AG10803 (cell line): ENCODE measurements around the gene FHIP1B.

Source experiments
- DNase-seq: peaks from one replicate; pipeline ENCODE4 v3.0.0; 2010; ENCODE audit warnings: low read depth
- H3K4me3 ChIP-seq: 2 replicates; pipeline ENCODE4 v1.5.1; 2011; ENCODE audit warnings: mild to moderate bottlenecking, low read length, control low read depth
- CTCF ChIP-seq: conservative IDR thresholded peaks from 2 replicates; pipeline ENCODE4 v1.5.1; 2011; ENCODE audit warnings: mild to moderate bottlenecking, low read length, control low read depth, inconsistent platforms

FHIP1B gene

GRCh38 chr11:6268820-6269219 is 34.4 kb upstream of the FHIP1B start:
- DNase-seq = no peak
- no peak overlapping the region for H3K4me3 ChIP-seq
- no peak for TF ChIP-seq CTCF

- no peak overlapping the region for H3K4me3 ChIP-seq
- no peak for TF ChIP-seq CTCF
- DNase-seq = no peak
Observed at GRCh38 chr11:6263662-6264061, 29.2 kb upstream of the FHIP1B start.

GRCh38 chr11:6260207-6260726 is 25.8 kb upstream of the FHIP1B start:
- no peak overlapping the region for H3K4me3 ChIP-seq
- no peak for TF ChIP-seq CTCF
- no peak for DNase-seq

GRCh38 chr11:6258571-6259081 is 24.2 kb upstream of the FHIP1B start:
- no peak for DNase-seq
- TF ChIP-seq CTCF = no peak

GRCh38 chr11:6258141-6258540 is 23.7 kb upstream of the FHIP1B start:
- TF ChIP-seq CTCF = no peak
- no peak overlapping the region for H3K4me3 ChIP-seq
- DNase-seq = no peak

More at GRCh38 chr11:6258571-6259081, 24.2 kb upstream of the FHIP1B start:
- H3K4me3 ChIP-seq = no peak overlapping the region

- DNase-seq = no peak
- H3K4me3 ChIP-seq = no peak overlapping the region
- TF ChIP-seq CTCF = no peak
Observed at GRCh38 chr11:6253197-6253596, 18.8 kb upstream of the FHIP1B start.

GRCh38 chr11:6251990-6252473 is 17.6 kb upstream of the FHIP1B start:
- no peak for DNase-seq
- no peak overlapping the region for H3K4me3 ChIP-seq
- TF ChIP-seq CTCF = no peak
